ENCODE results near the gene DDX1. TPM values are rescaled to one million over a fixed set of nuclear protein-coding genes. Genes with fewer than 3 reads are reported as not detected.
"Not testable (repeated sequence)": the region's sequence is repeated elsewhere in the genome, so short reads cannot be mapped to it uniquely, and the experiment has no call there.

DDX1 gene
- total and polyA plus RNA-seq, 2 experiments from 2014 or later, result 99.9 to 102 TPM

- TF ChIP-seq, protein P1, sequence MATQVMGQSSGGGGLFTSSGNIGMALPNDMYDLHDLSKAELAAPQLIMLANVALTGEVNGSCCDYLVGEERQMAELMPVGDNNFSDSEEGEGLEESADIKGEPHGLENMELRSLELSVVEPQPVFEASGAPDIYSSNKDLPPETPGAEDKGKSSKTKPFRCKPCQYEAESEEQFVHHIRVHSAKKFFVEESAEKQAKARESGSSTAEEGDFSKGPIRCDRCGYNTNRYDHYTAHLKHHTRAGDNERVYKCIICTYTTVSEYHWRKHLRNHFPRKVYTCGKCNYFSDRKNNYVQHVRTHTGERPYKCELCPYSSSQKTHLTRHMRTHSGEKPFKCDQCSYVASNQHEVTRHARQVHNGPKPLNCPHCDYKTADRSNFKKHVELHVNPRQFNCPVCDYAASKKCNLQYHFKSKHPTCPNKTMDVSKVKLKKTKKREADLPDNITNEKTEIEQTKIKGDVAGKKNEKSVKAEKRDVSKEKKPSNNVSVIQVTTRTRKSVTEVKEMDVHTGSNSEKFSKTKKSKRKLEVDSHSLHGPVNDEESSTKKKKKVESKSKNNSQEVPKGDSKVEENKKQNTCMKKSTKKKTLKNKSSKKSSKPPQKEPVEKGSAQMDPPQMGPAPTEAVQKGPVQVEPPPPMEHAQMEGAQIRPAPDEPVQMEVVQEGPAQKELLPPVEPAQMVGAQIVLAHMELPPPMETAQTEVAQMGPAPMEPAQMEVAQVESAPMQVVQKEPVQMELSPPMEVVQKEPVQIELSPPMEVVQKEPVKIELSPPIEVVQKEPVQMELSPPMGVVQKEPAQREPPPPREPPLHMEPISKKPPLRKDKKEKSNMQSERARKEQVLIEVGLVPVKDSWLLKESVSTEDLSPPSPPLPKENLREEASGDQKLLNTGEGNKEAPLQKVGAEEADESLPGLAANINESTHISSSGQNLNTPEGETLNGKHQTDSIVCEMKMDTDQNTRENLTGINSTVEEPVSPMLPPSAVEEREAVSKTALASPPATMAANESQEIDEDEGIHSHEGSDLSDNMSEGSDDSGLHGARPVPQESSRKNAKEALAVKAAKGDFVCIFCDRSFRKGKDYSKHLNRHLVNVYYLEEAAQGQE (IDR thresholded peaks at IDR 0.05; ENCODE audit: unreplicated experiment), result no peak
- no peak for TF ChIP-seq EZH2 (IDR thresholded peaks at IDR 0.05; ENCODE audit: low read depth, unreplicated experiment)
Observed at GRCh38 chr2:15679386-15679924, 87.8 kb downstream of the DDX1 start (continued).

DNA sequence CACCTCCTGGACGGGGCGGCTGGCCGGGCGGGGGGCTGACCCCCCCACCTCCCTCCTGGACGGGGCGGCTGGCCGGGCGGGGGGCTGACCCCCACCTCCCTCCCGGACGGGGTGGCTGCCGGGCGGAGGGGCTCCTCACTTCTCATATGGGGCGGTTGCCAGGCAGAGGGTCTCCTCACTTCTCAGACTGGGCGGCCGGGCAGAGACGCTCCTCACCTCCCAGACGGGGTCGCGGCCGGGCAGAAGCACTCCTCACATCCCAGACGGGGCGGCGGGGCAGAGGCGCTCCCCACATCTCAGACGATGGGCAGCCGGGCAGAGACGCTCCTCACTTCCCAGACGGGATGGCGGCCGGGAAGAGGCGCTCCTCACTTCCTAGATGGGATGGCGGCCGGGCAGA lies 88.5 kb downstream of the DDX1 start:
- H3K4me3 Mint-ChIP-seq; DNase-seq (ENCODE audit: low spot score); H3K4me3 ChIP-seq; H3K9me2 ChIP-seq (ENCODE audit: insufficient read depth); H3K4me2 ChIP-seq; H3K79me2 ChIP-seq (replicated peaks; ENCODE audit: insufficient read depth); H3K27ac Mint-ChIP-seq; ATAC-seq; H3F3A ChIP-seq (replicated peaks; ENCODE audit: low read depth); H4K20me1 ChIP-seq (replicated peaks; ENCODE audit: insufficient read depth); H3K27me3 ChIP-seq (ENCODE audit: insufficient read depth); H2AFZ ChIP-seq; H3K27ac ChIP-seq (ENCODE audit: low read depth); H3K4me1 ChIP-seq (ENCODE audit: insufficient read depth); H3K36me3 ChIP-seq (ENCODE audit: insufficient read depth); H3K4me1 Mint-ChIP-seq: not testable (repeated sequence)
- peaks cover 31% of the 10 kb centered on the region for H3K9me3 Mint-ChIP-seq
- peaks cover 22% of the 10 kb centered on the region; the same call in 2 of the 3 replicates for H3K36me3 Mint-ChIP-seq (ENCODE audit: low read depth)
- peaks cover 16% of the 10 kb centered on the region for H3K27me3 Mint-ChIP-seq (ENCODE audit: insufficient read depth, low read depth, poor library complexity)

Other genes with a start within 250 kb of the DDX1 start
- 30.7 and 38.9 TPM in 2 replicates for gene NBAS, start 30.5 kb upstream of the DDX1 start, total RNA-seq (2014; rRNA removed; shearing (Covaris generic))
- gene NBAS, start 30.5 kb upstream of the DDX1 start, polyA plus RNA-seq (2016; fragmentation: Nextera tagmentation; extraction: Ambion mirVana), result 24.6 and 24.8 TPM in 2 replicates

Measured in GM23338 (cell line).